ENCODE measurements around the gene CRB1.

DNA sequence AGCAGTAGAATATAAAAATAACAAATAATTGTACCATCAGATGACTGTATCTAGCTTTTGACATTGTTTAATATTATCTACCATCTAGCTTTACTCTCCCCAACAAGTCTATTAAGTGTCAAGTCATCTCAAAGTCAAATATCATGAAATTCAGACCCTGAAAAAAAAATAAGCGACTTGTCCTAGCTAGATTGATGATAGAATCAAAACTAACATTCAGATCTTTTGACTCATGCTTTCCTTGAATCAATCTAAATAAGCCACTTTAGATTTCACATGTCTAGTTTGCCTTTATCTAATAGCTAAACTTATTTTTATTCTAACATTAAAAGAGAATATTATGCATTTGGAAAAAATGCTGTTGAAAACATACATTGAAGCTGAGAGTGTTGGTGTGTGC, 35.4 kb downstream of the CRB1 start:
- TF ChIP-seq EZH2 (IDR thresholded peaks at IDR 0.05; ENCODE audit: low read depth), result no peak
- TF ChIP-seq, protein P1, sequence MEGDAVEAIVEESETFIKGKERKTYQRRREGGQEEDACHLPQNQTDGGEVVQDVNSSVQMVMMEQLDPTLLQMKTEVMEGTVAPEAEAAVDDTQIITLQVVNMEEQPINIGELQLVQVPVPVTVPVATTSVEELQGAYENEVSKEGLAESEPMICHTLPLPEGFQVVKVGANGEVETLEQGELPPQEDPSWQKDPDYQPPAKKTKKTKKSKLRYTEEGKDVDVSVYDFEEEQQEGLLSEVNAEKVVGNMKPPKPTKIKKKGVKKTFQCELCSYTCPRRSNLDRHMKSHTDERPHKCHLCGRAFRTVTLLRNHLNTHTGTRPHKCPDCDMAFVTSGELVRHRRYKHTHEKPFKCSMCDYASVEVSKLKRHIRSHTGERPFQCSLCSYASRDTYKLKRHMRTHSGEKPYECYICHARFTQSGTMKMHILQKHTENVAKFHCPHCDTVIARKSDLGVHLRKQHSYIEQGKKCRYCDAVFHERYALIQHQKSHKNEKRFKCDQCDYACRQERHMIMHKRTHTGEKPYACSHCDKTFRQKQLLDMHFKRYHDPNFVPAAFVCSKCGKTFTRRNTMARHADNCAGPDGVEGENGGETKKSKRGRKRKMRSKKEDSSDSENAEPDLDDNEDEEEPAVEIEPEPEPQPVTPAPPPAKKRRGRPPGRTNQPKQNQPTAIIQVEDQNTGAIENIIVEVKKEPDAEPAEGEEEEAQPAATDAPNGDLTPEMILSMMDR (conservative IDR thresholded peaks at IDR 0.05), result no peak

Measured in PC-9 (cell line).